ENCODE results near the gene TIAM1.

TIAM1 gene

GRCh38 chr21:31345136-31345535, 1.1 kb upstream of the TIAM1 start:
- Histone ChIP-seq H3K9ac (no peak overlapping the region), H3K9me3 (ENCODE audit: control insufficient read depth, low read length) (no peaks in the 10 kb centered on the region)
- TF ChIP-seq CTCF (IDR thresholded peaks at IDR 0.05): no peak

GRCh38 chr21:31343030-31343510, 991 bp downstream of the TIAM1 start:
- H3K27ac ChIP-seq: no peak overlapping the region
- H3K9ac ChIP-seq: no peak overlapping the region

More at GRCh38 chr21:31345136-31345535, 1.1 kb upstream of the TIAM1 start:
- Histone ChIP-seq H3K4me1 (no peaks in the 10 kb centered on the region), H2AFZ (no peak overlapping the region), H3K27ac (no peak overlapping the region), H3K4me3 (ENCODE audit: low read depth, low read length) (no peak overlapping the region), H3K36me3 (ENCODE audit: control insufficient read depth, insufficient read depth, low read length) (no peaks in the 10 kb centered on the region), H3K27me3 (ENCODE audit: control insufficient read depth, insufficient read depth, low read length) (peaks cover 6% of the 10 kb centered on the region), H3K4me2 (ENCODE audit: low read length) (no peak overlapping the region), H3K79me2 (no peaks in the 10 kb centered on the region)

DNA sequence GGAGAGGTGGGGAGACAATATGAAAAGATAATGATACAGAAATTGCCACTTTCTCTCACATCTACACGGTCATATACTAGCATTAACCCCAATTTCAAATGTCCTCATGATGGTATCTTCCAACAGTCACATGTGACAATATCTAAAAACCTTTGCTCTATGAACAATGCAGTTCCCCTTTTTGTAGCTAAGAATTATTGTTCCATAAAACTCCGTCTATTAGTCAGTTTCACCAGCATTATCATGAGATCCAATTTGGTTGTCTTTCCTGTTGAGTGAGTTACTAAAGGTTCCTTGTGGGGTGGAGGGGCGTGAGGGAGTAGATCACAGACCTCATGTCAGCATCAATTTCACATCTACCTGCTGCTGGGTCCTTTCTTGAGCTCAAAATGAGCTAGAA, 1.7 kb downstream of the TIAM1 start:
- TF ChIP-seq CTCF (IDR thresholded peaks at IDR 0.05): no peak
- Histone ChIP-seq H3K4me1 (no peaks in the 10 kb centered on the region), H3K9ac (no peak overlapping the region), H3K27me3 (ENCODE audit: control insufficient read depth, insufficient read depth, low read length) (peaks cover 6% of the 10 kb centered on the region), H3K4me2 (ENCODE audit: low read length) (no peak overlapping the region), H3K79me2 (no peaks in the 10 kb centered on the region), H2AFZ (no peak overlapping the region), H3K27ac (no peak overlapping the region), H3K36me3 (ENCODE audit: control insufficient read depth, insufficient read depth, low read length) (no peaks in the 10 kb centered on the region), H3K4me3 (ENCODE audit: low read depth, low read length) (no peak overlapping the region), H3K9me3 (ENCODE audit: control insufficient read depth, low read length) (no peaks in the 10 kb centered on the region)

More at GRCh38 chr21:31343030-31343510, 991 bp downstream of the TIAM1 start:
- H3K9me3 ChIP-seq (ENCODE audit: control insufficient read depth, low read length): no peaks in the 10 kb centered on the region
- no peaks in the 10 kb centered on the region for H3K4me1 ChIP-seq
- no peak for TF ChIP-seq CTCF (IDR thresholded peaks at IDR 0.05)
- H3K27me3 ChIP-seq (ENCODE audit: control insufficient read depth, insufficient read depth, low read length): peaks cover 6% of the 10 kb centered on the region
- no peak overlapping the region for H3K4me2 ChIP-seq (ENCODE audit: low read length)
- H2AFZ ChIP-seq: no peak overlapping the region
- no peak overlapping the region for H3K4me3 ChIP-seq (ENCODE audit: low read depth, low read length)
- no peaks in the 10 kb centered on the region for H3K36me3 ChIP-seq (ENCODE audit: control insufficient read depth, insufficient read depth, low read length)
- H3K79me2 ChIP-seq: no peaks in the 10 kb centered on the region

DNA sequence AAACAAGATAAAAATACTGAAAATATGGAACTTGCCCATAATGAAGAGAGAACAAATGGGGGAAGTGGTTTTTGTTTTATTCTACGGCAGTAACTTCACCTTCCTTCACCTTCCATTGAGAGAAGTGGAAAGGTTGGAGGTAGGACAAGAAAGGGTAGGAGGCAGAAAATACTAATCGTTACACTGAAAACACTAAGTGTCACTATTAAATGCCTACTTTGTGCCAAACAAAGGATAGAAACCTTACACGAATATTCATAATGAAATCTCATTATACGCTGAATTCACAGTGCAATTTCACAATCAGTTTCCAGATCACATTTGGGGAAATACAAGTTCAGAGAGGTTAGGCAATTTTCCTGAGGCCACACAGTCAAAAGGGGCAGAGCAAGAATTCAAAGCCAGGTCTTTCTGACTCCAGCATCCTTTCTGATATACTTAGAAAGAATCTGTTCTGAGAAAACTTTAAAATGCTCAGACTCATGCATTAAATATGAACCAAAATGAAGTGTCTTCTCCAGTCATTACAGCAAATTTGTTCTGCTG, 3.0 kb downstream of the TIAM1 start:
- no peak overlapping the region for H3K27ac ChIP-seq
- no peak overlapping the region for H2AFZ ChIP-seq
- no peak overlapping the region for H3K9ac ChIP-seq
- H3K36me3 ChIP-seq (ENCODE audit: control insufficient read depth, insufficient read depth, low read length): no peaks in the 10 kb centered on the region
- H3K4me1 ChIP-seq: no peaks in the 10 kb centered on the region
- H3K4me2 ChIP-seq (ENCODE audit: low read length): no peak overlapping the region
- H3K27me3 ChIP-seq (ENCODE audit: control insufficient read depth, insufficient read depth, low read length): peaks cover 6% of the 10 kb centered on the region
- H3K9me3 ChIP-seq (ENCODE audit: control insufficient read depth, low read length): no peaks in the 10 kb centered on the region
- H3K79me2 ChIP-seq: no peaks in the 10 kb centered on the region
- H3K4me3 ChIP-seq (ENCODE audit: low read depth, low read length): no peak overlapping the region
- TF ChIP-seq CTCF (IDR thresholded peaks at IDR 0.05): no peak

GRCh38 chr21:31340514-31340913, 3.5 kb downstream of the TIAM1 start:
- no peak for TF ChIP-seq CTCF (IDR thresholded peaks at IDR 0.05)
- Histone ChIP-seq H2AFZ (no peak overlapping the region), H3K36me3 (ENCODE audit: control insufficient read depth, insufficient read depth, low read length) (no peaks in the 10 kb centered on the region), H3K79me2 (no peaks in the 10 kb centered on the region), H3K27me3 (ENCODE audit: control insufficient read depth, insufficient read depth, low read length) (peaks cover 6% of the 10 kb centered on the region), H3K4me3 (ENCODE audit: low read depth, low read length) (no peak overlapping the region), H3K9me3 (ENCODE audit: control insufficient read depth, low read length) (no peaks in the 10 kb centered on the region), H3K4me2 (ENCODE audit: low read length) (no peak overlapping the region), H3K4me1 (no peaks in the 10 kb centered on the region), H3K27ac (no peak overlapping the region), H3K9ac (no peak overlapping the region)
